GM11168 (cell line): ENCODE results near the gene CUBN.

Source experiments
- in situ Hi-C: fragments of 300-500 bp; cut with MboI; formaldehyde crosslinking; loops from one replicate; pipeline ENCODE4 v1.12.0; 2022; ENCODE audit warnings: low sequenced_read_pairs; ENCODE audit not compliant: unreplicated experiment

CUBN gene

GRCh38 chr10:16853809-16854208 lies 275.8 kb downstream of the CUBN start:
- in situ Hi-C loops = no loop called here

- in situ Hi-C loops = no loop called here
These were observed 276.4 kb downstream of the CUBN start for GRCh38 chr10:16853201-16853600.

- in situ Hi-C loops = no loop called here
These were observed 277.0 kb downstream of the CUBN start for GRCh38 chr10:16852624-16853023.

DNA sequence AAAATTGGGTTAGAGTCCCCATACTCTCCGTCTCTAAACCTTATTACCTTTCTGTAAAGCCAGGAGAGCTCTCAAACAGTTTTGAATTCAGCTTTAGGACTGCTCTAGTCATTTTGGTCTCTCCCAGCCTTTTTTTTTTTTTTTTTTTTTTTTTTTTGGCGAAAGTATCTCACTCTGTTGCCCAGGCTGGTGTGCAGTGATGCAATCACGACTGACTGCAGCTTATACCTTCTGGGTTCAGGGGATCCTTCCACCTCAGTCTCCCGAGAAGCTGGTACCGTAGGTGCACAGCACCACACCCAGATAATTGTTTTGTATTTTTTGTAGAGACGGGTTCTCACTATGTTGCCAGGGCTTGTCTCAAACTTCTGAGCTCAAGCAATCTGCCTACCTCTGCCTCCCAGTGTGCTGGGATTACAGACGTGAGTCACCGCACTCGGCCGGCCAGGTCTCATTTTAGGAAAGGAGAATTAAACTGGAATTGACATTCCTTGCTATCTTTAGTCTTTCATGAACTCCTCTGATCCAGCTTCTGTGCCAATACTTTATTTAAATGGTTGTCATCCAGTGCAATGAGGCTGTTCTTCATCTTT lies 281.0 kb downstream of the CUBN start:
- in situ Hi-C loops = loop anchor here (25.0 kb wide), 1 partner anchor 589 kb away; no protein-coding TSS in a partner anchor

DNA sequence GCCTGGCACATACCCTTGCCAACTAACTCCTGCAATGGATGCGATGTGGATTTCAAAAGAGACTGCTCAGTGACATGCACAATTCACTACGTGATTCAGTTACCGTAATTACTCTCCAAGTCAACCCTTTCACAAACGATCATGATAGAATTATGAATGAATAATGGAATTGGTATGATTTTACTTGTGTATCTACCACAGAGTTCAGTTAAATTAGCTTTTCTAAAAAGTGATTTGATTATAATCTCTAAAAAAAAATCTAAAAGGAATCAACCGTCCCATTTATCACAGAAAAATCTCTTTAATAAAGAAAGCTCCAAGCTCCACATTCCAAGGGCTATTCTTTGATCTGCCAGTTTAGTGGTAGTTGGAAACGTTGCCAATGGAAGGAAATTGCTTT lies 282.0 kb downstream of the CUBN start:
- in situ Hi-C loops = loop anchor here (25.0 kb wide), 1 partner anchor 590 kb away; no protein-coding TSS in a partner anchor

- in situ Hi-C loops = loop anchor here (25.0 kb wide), 1 partner anchor 592 kb away; no protein-coding TSS in a partner anchor
These were observed 284.4 kb downstream of the CUBN start for GRCh38 chr10:16845248-16845647.

DNA sequence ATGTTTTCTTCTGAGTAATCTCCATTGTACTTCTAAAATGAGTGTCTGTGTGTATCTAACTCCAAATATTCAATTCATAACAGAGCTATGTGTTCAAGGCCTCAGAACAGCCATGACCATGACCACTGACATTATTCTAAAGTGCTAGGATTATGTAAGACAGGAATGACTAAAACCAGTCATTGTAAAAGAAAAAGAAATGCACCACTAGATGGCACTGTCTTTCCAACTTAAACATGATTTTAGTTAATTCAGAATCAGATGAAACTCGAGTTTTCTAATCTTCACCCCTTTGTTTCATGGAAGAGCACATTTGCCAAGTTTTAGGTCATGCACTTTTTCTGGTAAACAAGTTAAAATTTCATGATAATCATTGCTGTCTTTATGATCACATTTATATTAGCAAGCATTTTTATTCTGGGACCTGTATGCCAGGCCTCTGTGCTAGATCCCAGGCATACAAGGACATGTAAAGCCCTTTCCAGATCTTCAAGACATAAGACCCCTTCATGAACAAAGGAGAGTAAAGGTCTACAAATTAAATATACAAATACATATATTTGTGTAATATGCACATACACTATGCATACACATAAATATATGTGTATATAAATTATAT lies 286.2 kb downstream of the CUBN start:
- in situ Hi-C loops = loop anchor here (25.0 kb wide), 1 partner anchor 594 kb away; no protein-coding TSS in a partner anchor

DNA sequence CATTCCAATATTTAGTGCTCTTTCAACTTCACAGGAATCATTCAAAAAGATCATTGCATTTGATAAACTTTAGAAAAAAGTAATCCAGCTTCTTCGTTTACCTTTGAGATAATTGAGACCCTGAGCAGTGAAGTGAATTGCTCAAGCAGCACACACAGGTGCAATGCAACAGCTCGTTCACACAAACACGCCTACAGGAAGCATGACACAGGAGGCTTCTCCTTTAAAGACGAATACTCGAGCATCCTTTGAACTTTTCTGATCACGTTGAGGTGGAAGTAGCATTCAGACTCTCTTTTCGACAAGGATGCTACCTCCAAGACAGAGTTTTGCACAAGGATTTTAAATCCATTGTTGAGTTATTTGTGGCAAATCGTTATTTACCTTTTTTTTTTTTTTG lies 294.4 kb downstream of the CUBN start:
- in situ Hi-C loops = loop anchor here (25.0 kb wide), 1 partner anchor 602 kb away; no protein-coding TSS in a partner anchor

DNA sequence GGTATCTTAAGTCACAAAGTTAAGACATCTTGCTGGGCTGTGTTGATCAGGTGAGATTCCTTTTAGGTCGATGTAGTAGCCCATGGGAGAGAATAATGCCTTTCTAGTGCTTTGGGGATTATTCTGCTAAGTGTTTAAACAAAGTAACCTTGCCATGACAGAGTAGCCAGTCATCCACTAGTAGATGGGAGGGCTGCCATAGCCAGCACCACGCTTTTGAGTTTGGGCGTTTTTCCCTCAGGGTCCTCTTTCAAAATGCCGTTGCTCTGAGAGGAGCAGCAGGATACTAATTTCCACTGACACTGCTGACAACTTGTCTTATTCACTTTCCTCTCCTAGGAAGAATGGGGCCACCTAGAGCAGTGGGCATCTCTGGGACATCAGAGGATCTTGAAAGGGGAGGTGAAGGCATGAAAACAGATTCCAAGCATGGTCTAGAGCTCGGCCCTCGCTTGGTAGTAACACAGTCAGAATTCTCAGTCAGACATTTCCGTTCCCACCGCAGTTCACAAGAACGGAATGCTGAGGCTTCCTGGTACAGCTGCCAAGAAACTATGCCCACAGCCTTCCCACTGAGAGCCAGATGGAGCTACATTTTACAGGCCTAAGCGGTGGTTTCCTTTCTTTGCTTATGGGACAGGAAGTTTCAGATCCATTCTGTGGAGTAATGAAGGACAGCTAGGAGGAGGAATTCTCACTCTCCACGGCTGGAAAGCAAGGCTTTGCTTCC lies 297.1 kb downstream of the CUBN start:
- in situ Hi-C loops = loop anchor here (25.0 kb wide), 1 partner anchor 605 kb away; no protein-coding TSS in a partner anchor

GRCh38 chr10:16828701-16829175 lies 300.9 kb downstream of the CUBN start:
- in situ Hi-C loops = loop anchor here (25.0 kb wide), 1 partner anchor 609 kb away; no protein-coding TSS in a partner anchor

- in situ Hi-C loops = loop anchor here (25.0 kb wide), 1 partner anchor 609 kb away; no protein-coding TSS in a partner anchor
These were observed 301.5 kb downstream of the CUBN start for GRCh38 chr10:16828114-16828568.

- in situ Hi-C loops = loop anchor here (25.0 kb wide), 1 partner anchor 610 kb away; no protein-coding TSS in a partner anchor
These were observed 302.1 kb downstream of the CUBN start for GRCh38 chr10:16827474-16827873.

DNA sequence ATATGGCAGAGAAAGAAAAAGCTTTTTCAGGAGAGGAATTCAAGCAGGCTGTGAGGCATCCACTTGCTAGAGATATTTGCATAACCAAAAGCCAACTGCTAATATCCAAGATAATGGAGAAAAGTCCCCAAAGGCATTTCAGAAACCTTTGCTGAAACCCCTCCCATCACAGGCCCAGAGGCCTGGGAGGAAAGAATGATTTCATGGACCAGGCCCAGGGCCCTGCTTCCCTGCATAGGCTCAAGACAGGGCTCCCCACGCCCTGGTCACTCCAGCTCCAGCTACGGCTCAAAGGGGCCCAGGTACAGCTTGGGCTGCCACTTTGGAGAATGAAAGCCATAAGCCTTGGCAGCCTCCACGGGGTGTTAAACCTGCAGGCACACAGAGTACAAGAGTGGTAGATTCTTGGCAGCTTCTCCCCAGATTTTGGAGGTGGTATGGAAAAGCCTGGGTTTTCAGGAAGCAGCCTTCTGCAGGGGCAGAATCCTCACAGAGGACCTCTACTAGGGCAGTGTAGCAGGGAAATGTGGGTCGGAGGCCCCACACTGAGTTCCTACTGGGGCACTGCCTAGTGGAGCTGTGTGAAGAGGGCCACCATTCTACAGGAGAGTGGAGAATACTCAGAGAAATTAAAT lies 306.8 kb downstream of the CUBN start:
- in situ Hi-C loops = loop anchor here (25.0 kb wide), 1 partner anchor 936 kb away; no protein-coding TSS in a partner anchor

GRCh38 chr10:16822027-16822426 lies 307.6 kb downstream of the CUBN start:
- in situ Hi-C loops = loop anchor here (25.0 kb wide), 1 partner anchor 935 kb away; no protein-coding TSS in a partner anchor

- in situ Hi-C loops = loop anchor here (25.0 kb wide), 1 partner anchor 933 kb away; no protein-coding TSS in a partner anchor
These were observed 309.2 kb downstream of the CUBN start for GRCh38 chr10:16820421-16820820.

- in situ Hi-C loops = loop anchor here (25.0 kb wide), 1 partner anchor 933 kb away; no protein-coding TSS in a partner anchor
These were observed 309.6 kb downstream of the CUBN start for GRCh38 chr10:16820018-16820417.

DNA sequence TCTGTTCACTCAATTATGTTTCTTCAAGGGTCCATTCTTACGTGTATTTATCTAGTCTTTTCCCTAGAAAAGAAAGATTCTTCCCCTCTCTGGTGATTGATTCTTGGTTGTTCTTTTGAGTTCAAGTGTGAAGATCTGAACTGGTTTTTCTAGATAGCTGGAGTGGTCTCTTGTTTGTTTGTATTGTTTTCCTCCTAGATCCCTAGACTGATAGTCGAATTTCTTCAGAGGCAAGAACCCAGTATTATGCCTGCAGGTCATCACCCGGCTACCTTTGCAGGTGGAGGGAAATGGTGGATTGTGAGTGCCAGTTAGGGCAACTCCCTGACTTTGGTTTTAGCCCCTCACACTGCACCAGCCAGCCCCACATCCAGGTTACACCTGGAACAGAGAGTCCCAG lies 310.2 kb downstream of the CUBN start:
- in situ Hi-C loops = loop anchor here (25.0 kb wide), 1 partner anchor 932 kb away; no protein-coding TSS in a partner anchor

GRCh38 chr10:16819026-16819425 lies 310.6 kb downstream of the CUBN start:
- in situ Hi-C loops = loop anchor here (25.0 kb wide), 1 partner anchor 932 kb away; no protein-coding TSS in a partner anchor

DNA sequence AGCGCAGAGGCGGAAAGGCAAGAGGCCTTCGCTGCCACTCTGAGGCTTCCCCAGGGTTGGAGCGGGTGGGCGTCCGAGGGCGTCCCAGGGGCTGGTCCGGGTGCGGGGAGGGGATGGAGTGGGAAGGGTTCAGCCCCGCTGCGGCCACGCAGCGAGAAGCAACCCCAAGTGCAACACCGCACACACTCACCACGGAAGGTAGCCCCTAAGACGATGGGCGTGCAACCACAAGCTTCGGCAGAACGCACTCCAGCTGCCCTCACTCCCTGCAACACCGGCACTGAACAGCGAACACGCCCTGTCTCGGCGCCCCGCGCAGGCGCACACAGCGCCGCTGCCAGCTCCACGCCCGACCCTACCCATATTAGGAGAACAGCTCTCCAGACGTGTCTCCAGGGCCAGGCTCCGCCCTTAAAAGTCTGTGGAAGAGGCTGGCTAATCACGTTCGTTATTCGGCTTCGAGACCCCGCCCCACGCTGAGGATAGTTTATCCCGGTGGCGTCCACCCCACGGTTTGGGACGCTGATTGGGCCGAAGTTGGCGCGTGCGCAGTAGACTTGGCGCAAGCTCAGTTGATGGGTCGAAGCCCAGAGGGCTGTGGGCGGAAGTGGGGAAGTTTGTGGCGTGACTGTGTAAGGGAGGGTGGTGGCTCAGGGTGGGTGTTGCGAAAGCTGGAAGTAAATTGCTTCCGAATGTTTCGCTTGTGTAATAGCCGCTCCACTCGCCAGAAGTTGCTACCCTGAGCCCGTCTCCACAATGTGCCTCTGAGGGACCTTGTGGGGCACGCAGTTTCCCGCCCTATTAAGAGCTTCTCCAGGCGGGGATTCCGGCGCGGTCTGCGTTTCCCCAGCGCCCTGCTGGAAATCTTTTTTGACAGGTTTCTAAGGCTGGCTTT lies 312.2 kb downstream of the CUBN start, which contains the start of gene RSU1:
RSU1 (minus strand) TSS at position 300 of the 895 bp plus-strand sequence. CDS start 343 bp downstream, outside the sequence.
- in situ Hi-C loops = loop anchor here (25.0 kb wide), 1 partner anchor 930 kb away; no protein-coding TSS in a partner anchor
